CD1c-positive myeloid dendritic cell (primary cell): ENCODE results near the gene ADGRE2.
"Not testable (repeated sequence)": the region's sequence is repeated elsewhere in the genome, so short reads cannot be mapped to it uniquely, and the experiment has no call there.

Experiments
- DNase-seq: peaks from one replicate; pipeline ENCODE4 v3.0.0-alpha.2; 2016; ENCODE audit errors: extremely low spot score

Gene ADGRE2

GRCh38 chr19:14779151-14779550 is 791 bp upstream of the ADGRE2 start:
- no peak for DNase-seq

- DNase-seq, result not testable (repeated sequence)
These were observed 715 bp downstream of the ADGRE2 start for GRCh38 chr19:14777645-14778044.

GRCh38 chr19:14775869-14776586 is 2.3 kb downstream of the ADGRE2 start:
- DNase-seq, result peak; percentile 62

GRCh38 chr19:14775326-14775725 is 3.0 kb downstream of the ADGRE2 start:
- not testable (repeated sequence) for DNase-seq

GRCh38 chr19:14774373-14774772 is 4.0 kb downstream of the ADGRE2 start:
- no peak for DNase-seq

GRCh38 chr19:14773722-14774121 is 4.6 kb downstream of the ADGRE2 start:
- DNase-seq, result not testable (repeated sequence)

GRCh38 chr19:14772995-14773394 is 5.4 kb downstream of the ADGRE2 start:
- DNase-seq, result no peak

- no peak for DNase-seq
These were observed 5.9 kb downstream of the ADGRE2 start for GRCh38 chr19:14772467-14772866.

- no peak for DNase-seq
These were observed 7.2 kb downstream of the ADGRE2 start for GRCh38 chr19:14770944-14771839.

- no peak for DNase-seq
These were observed 8.2 kb downstream of the ADGRE2 start for GRCh38 chr19:14770136-14770535.

GRCh38 chr19:14769201-14769600 is 9.2 kb downstream of the ADGRE2 start:
- DNase-seq, result no peak

- no peak for DNase-seq
These were observed 10.4 kb downstream of the ADGRE2 start for GRCh38 chr19:14768001-14768400.

GRCh38 chr19:14767466-14767971 is 10.8 kb downstream of the ADGRE2 start:
- no peak for DNase-seq

GRCh38 chr19:14765841-14766240 is 12.5 kb downstream of the ADGRE2 start:
- not testable (repeated sequence) for DNase-seq

GRCh38 chr19:14765403-14765802 is 13.0 kb downstream of the ADGRE2 start:
- DNase-seq, result not testable (repeated sequence)

GRCh38 chr19:14764401-14764800 is 14.0 kb downstream of the ADGRE2 start:
- DNase-seq, result no peak

GRCh38 chr19:14763497-14764145 is 14.7 kb downstream of the ADGRE2 start:
- DNase-seq, result no peak

- DNase-seq, result no peak
These were observed 16.2 kb downstream of the ADGRE2 start for GRCh38 chr19:14762111-14762510.

- no peak for DNase-seq
These were observed 16.8 kb downstream of the ADGRE2 start for GRCh38 chr19:14761607-14762006.

GRCh38 chr19:14758816-14759215 is 19.5 kb downstream of the ADGRE2 start:
- DNase-seq, result no peak

- DNase-seq, result no peak
These were observed 29.8 kb downstream of the ADGRE2 start for GRCh38 chr19:14748601-14749000.

GRCh38 chr19:14746886-14747285 is 31.5 kb downstream of the ADGRE2 start:
- DNase-seq, result no peak
